KOPT-K1 (cell line): ENCODE results near the gene CRK.

Source experiments
- H3K27ac ChIP-seq: fragments of 200-600 bp; sonication (generic); 2 replicates; pipeline ENCODE4 v1.5.1; 2016; ENCODE audit warnings: antibody characterized with exemption, mild to moderate bottlenecking, low read depth, low read length; ENCODE audit not compliant: poor library complexity, severe bottlenecking
- H3K36me3 ChIP-seq: fragments of 200-600 bp; sonication (generic); 2 replicates; pipeline ENCODE4 v1.5.1; 2017; ENCODE audit warnings: antibody characterized with exemption, mild to moderate bottlenecking, low read length, moderate library complexity; ENCODE audit not compliant: insufficient read depth
- H3K9me3 ChIP-seq: fragments of 200-600 bp; sonication (generic); 2 replicates; pipeline ENCODE4 v1.5.1; 2017; ENCODE audit warnings: antibody characterized with exemption, low read length, mild to moderate bottlenecking; ENCODE audit not compliant: insufficient read depth, poor library complexity, severe bottlenecking

Gene CRK

GRCh38 chr17:1475321-1475854 lies 19.4 kb upstream of the CRK start:
- H3K9me3 ChIP-seq, result no peaks in the 10 kb centered on the region
- no peak overlapping the region for H3K27ac ChIP-seq
- peaks cover 15% of the 10 kb centered on the region for H3K36me3 ChIP-seq

- H3K27ac ChIP-seq, result no peak overlapping the region
- H3K9me3 ChIP-seq, result no peaks in the 10 kb centered on the region
- H3K36me3 ChIP-seq, result peaks cover 19% of the 10 kb centered on the region
These were observed 18.6 kb upstream of the CRK start for GRCh38 chr17:1474402-1475189.

- Histone ChIP-seq H3K9me3 (peaks cover 3% of the 10 kb centered on the region), H3K27ac (no peak overlapping the region), H3K36me3 (peaks cover 26% of the 10 kb centered on the region)
These were observed 17.8 kb upstream of the CRK start for GRCh38 chr17:1473841-1474240.

- H3K27ac ChIP-seq, result no peak overlapping the region
- peaks cover 5% of the 10 kb centered on the region for H3K9me3 ChIP-seq
- H3K36me3 ChIP-seq, result peaks cover 27% of the 10 kb centered on the region
These were observed 17.1 kb upstream of the CRK start for GRCh38 chr17:1473170-1473569.

GRCh38 chr17:1471911-1472821 lies 16.1 kb upstream of the CRK start:
- H3K36me3 ChIP-seq, result peaks cover 20% of the 10 kb centered on the region

GRCh38 chr17:1471490-1471889 lies 15.5 kb upstream of the CRK start:
- peaks cover 20% of the 10 kb centered on the region for H3K36me3 ChIP-seq
- H3K9me3 ChIP-seq, result peaks cover 5% of the 10 kb centered on the region

More at GRCh38 chr17:1471911-1472821, 16.1 kb upstream of the CRK start:
- Histone ChIP-seq H3K27ac (no peak overlapping the region), H3K9me3 (peaks cover 5% of the 10 kb centered on the region)

GRCh38 chr17:1470755-1471462 lies 14.9 kb upstream of the CRK start:
- peaks cover 5% of the 10 kb centered on the region for H3K9me3 ChIP-seq
- H3K36me3 ChIP-seq, result peaks cover 20% of the 10 kb centered on the region
- H3K27ac ChIP-seq, result no peak overlapping the region

More at GRCh38 chr17:1471490-1471889, 15.5 kb upstream of the CRK start:
- no peak overlapping the region for H3K27ac ChIP-seq

GRCh38 chr17:1470071-1470754 lies 14.2 kb upstream of the CRK start:
- H3K36me3 ChIP-seq, result peaks cover 20% of the 10 kb centered on the region; the same call in 1 of the 2 replicates
- peaks cover 5% of the 10 kb centered on the region for H3K9me3 ChIP-seq
- no peak overlapping the region for H3K27ac ChIP-seq

- no peak overlapping the region for H3K27ac ChIP-seq
- peaks cover 20% of the 10 kb centered on the region; the same call in 1 of the 2 replicates for H3K36me3 ChIP-seq
- H3K9me3 ChIP-seq, result peaks cover 5% of the 10 kb centered on the region
These were observed 13.3 kb upstream of the CRK start for GRCh38 chr17:1469231-1469852.

- no peak overlapping the region for H3K27ac ChIP-seq
- H3K9me3 ChIP-seq, result peaks cover 5% of the 10 kb centered on the region
- peaks cover 20% of the 10 kb centered on the region; the same call in 1 of the 2 replicates for H3K36me3 ChIP-seq
These were observed 12.0 kb upstream of the CRK start for GRCh38 chr17:1467898-1468492.

GRCh38 chr17:1467258-1467657 lies 11.2 kb upstream of the CRK start:
- Histone ChIP-seq H3K27ac (no peak overlapping the region), H3K36me3 (peaks cover 20% of the 10 kb centered on the region; the same call in 1 of the 2 replicates), H3K9me3 (peaks cover 5% of the 10 kb centered on the region)

GRCh38 chr17:1464186-1464585 lies 8.2 kb upstream of the CRK start:
- Histone ChIP-seq H3K9me3 (peaks cover 5% of the 10 kb centered on the region), H3K27ac (no peak overlapping the region), H3K36me3 (peaks cover 12% of the 10 kb centered on the region; the same call in 1 of the 2 replicates)
